HCT116 (cell line): ENCODE data around the gene NAA20. TPM values are rescaled to one million over a fixed set of nuclear protein-coding genes. Genes with fewer than 3 reads are reported as not detected.

Experiments
- ATAC-seq: fragments of 200-7000 bp; cut with Tn5 transposase; 2 replicates; pipeline ENCODE4 v1.9.1; 2020; ENCODE audit warnings: mild to moderate bottlenecking, moderate library complexity
- BruUV-seq: library from RNA; stranded (reverse); fragments of 400-500 nt; replicated peaks from 2 replicates; lab custom pipeline; 2021; lab: Mats Ljungman, UMichigan
- CTCF ChIA-PET: fragments of 300-600 bp; sonication (Branson Sonifier 250); formaldehyde crosslinking; loops from one replicate; lab custom pipeline; 2021; ENCODE audit warnings: antibody characterized with exemption; lab: Charles Lee
- POLR2A ChIA-PET: fragments of 300-600, 350-600 bp; sonication (Branson Sonifier 250); formaldehyde crosslinking; loops from one replicate; lab custom pipeline; 2021; ENCODE audit warnings: antibody characterized with exemption; lab: Charles Lee
- RAD21 ChIA-PET, 2 experiments: fragments of 300-600 bp; sonication (Branson Sonifier 250); formaldehyde crosslinking; loops; one replicate each; lab custom pipeline; 2023; ENCODE audit warnings: low total read pairs in 2 of 2; ENCODE audit not compliant: uncharacterized antibody in 2 of 2, unreplicated experiment in 2 of 2, low non-redundant PET in 1 of 2; lab: Charles Lee
- DNase-seq: peaks from one replicate; pipeline ENCODE4 v3.0.0-alpha.2; 2010; ENCODE audit warnings: low read depth, low spot score
- H2AFZ ChIP-seq: fragments of 200-600 bp; shearing (Covaris generic), sonication (generic); 2 replicates; pipeline ENCODE4 v1.6.1; 2017; ENCODE audit warnings: low read depth, mixed run types, mixed read lengths, antibody characterized with exemption, low read length; ENCODE audit not compliant: poor library complexity, severe bottlenecking
- H3K27ac ChIP-seq: 2 replicates; pipeline ENCODE4 v1.5.1; 2012; ENCODE audit warnings: low read depth, low read length
- H3K27me3 ChIP-seq: fragments of 200-600 bp; sonication (generic); 2 replicates; pipeline ENCODE4 v1.6.1; 2016; ENCODE audit warnings: mixed run types, low read length, mixed read lengths; ENCODE audit not compliant: insufficient read depth
- H3K36me3 ChIP-seq, 2 experiments: fragments of 200-500 bp in 1 of 2; fragments of 200-600 bp in 1 of 2; sonication (Bioruptor generic) in 1 of 2; sonication (generic) in 1 of 2; 2 replicates each; pipeline versions ENCODE4 v1.5.1 to v1.6.1; 2014 to 2016; ENCODE audit warnings: low read length in 2 of 2, inconsistent platforms in 1 of 2, mixed read lengths in 1 of 2, mixed run types in 1 of 2; ENCODE audit not compliant: insufficient read depth in 2 of 2, control insufficient read depth in 1 of 2
- H3K4me1 ChIP-seq, 2 experiments: fragments of 200-600 bp in 1 of 2; sonication (generic) in 1 of 2; 2 replicates each; pipeline versions ENCODE4 v1.5.1 to v1.6.1; 2012 to 2017; ENCODE audit warnings: low read length in 2 of 2, inconsistent platforms in 1 of 2, mild to moderate bottlenecking in 1 of 2, mixed read lengths in 1 of 2, mixed run types in 1 of 2, moderate library complexity in 1 of 2; ENCODE audit not compliant: insufficient read depth in 2 of 2, control insufficient read depth in 1 of 2
- H3K4me2 ChIP-seq: fragments of 200-600 bp; sonication (generic); 2 replicates; pipeline ENCODE4 v1.6.1; 2017; ENCODE audit warnings: mixed run types, low read length, mixed read lengths
- H3K4me3 ChIP-seq, 2 experiments: fragments of 200-600 bp in 1 of 2; sonication (generic) in 1 of 2; replicated peaks in 1 of 2; 2 replicates each; pipeline ENCODE4 v1.5.1; 2011 to 2016; ENCODE audit warnings: low read length in 2 of 2, control low read depth in 1 of 2, low read depth in 1 of 2, mild to moderate bottlenecking in 1 of 2, mixed read lengths in 1 of 2, mixed run types in 1 of 2
- H3K79me2 ChIP-seq: fragments of 200-600 bp; sonication (generic); 2 replicates; pipeline ENCODE4 v1.6.1; 2017; ENCODE audit warnings: mild to moderate bottlenecking, mixed run types, low read length, moderate library complexity, mixed read lengths; ENCODE audit not compliant: insufficient read depth
- H3K9ac ChIP-seq: fragments of 200-600 bp; sonication (generic); 2 replicates; pipeline ENCODE4 v1.6.1; 2016; ENCODE audit warnings: low read length, mixed read lengths
- H3K9me2 ChIP-seq: fragments of 200-600 bp; sonication (generic), shearing (Covaris generic); 2 replicates; pipeline ENCODE4 v1.6.1; 2017; ENCODE audit warnings: mixed run types, mild to moderate bottlenecking, moderate library complexity; ENCODE audit not compliant: insufficient read depth
- H3K9me3 ChIP-seq, 2 experiments: fragments of 200-500 bp in 1 of 2; fragments of 200-600 bp in 1 of 2; sonication (Bioruptor generic) in 1 of 2; sonication (generic) in 1 of 2; 2 replicates each; pipeline ENCODE4 v1.6.1; 2014 to 2017; ENCODE audit warnings: low read length in 2 of 2, mixed read lengths in 2 of 2, inconsistent platforms in 1 of 2, low read depth in 1 of 2, mild to moderate bottlenecking in 1 of 2, mixed run types in 1 of 2, moderate library complexity in 1 of 2; ENCODE audit not compliant: control insufficient read depth in 1 of 2, insufficient read depth in 1 of 2
- H4K20me1 ChIP-seq: fragments of 200-600 bp; sonication (generic), shearing (Covaris generic); 2 replicates; pipeline ENCODE4 v1.6.1; 2017; ENCODE audit warnings: mixed run types, mild to moderate bottlenecking, moderate library complexity; ENCODE audit not compliant: insufficient read depth
- CBX3 ChIP-seq: IDR thresholded peaks from 2 replicates; pipeline ENCODE4 v1.6.1; 2012; ENCODE audit warnings: low read depth
- CEBPB ChIP-seq: IDR thresholded peaks from 2 replicates; pipeline ENCODE4 v1.6.1; 2012; ENCODE audit warnings: low read depth
- EGR1 ChIP-seq: IDR thresholded peaks from 2 replicates; pipeline ENCODE4 v1.6.1; 2012; ENCODE audit warnings: low read depth
- ELF1 ChIP-seq: IDR thresholded peaks from 2 replicates; pipeline ENCODE4 v1.6.1; 2012; ENCODE audit warnings: low read depth, borderline replicate concordance
- EZH2 ChIP-seq: fragments of 200-600 bp; sonication (generic); IDR thresholded peaks from 2 replicates; pipeline ENCODE4 v1.6.1; 2017; ENCODE audit warnings: antibody characterized with exemption, mixed run types
- EZH2phosphoT487 ChIP-seq: fragments of 200-600 bp; IDR thresholded peaks from 2 replicates; pipeline ENCODE4 v1.6.1; 2018; ENCODE audit warnings: antibody characterized with exemption, borderline replicate concordance
- FOSL1 ChIP-seq: IDR thresholded peaks from 2 replicates; pipeline ENCODE4 v1.6.1; 2012; ENCODE audit warnings: low read depth
- JUND ChIP-seq: IDR thresholded peaks from 2 replicates; pipeline ENCODE4 v1.6.1; 2012
- POLR2A ChIP-seq: IDR thresholded peaks from 2 replicates; pipeline ENCODE4 v1.7.0; 2011; ENCODE audit warnings: borderline replicate concordance; ENCODE audit not compliant: insufficient read depth, insufficient read length; ENCODE audit errors: extremely low read depth
- POLR2AphosphoS5 ChIP-seq: IDR thresholded peaks from 2 replicates; pipeline ENCODE4 v1.6.1; 2011; ENCODE audit warnings: mild to moderate bottlenecking, low read depth, low read length, moderate library complexity
- RAD21 ChIP-seq: IDR thresholded peaks from 2 replicates; pipeline ENCODE4 v1.6.1; 2012; ENCODE audit warnings: low read depth, mild to moderate bottlenecking
- SIN3A ChIP-seq: IDR thresholded peaks from 2 replicates; pipeline ENCODE4 v1.6.1; 2012; ENCODE audit warnings: low read depth
- TCF7L2 ChIP-seq: IDR thresholded peaks from 2 replicates; pipeline ENCODE4 v1.7.0; 2011; ENCODE audit warnings: borderline replicate concordance, inconsistent platforms; ENCODE audit not compliant: insufficient read depth, insufficient read length; ENCODE audit errors: extremely low read depth
- YY1 ChIP-seq: IDR thresholded peaks from 2 replicates; pipeline ENCODE4 v1.6.1; 2011; ENCODE audit warnings: low read length, low read depth, moderate library complexity, mild to moderate bottlenecking; ENCODE audit not compliant: insufficient replicate concordance; ENCODE audit errors: extremely low read depth
- ZFX ChIP-seq: fragments of 450-650 bp; IDR thresholded peaks from 2 replicates; pipeline ENCODE4 v1.6.1; 2017
- ZNF274 ChIP-seq: fragments of 200-500 bp; sonication (Bioruptor generic); IDR thresholded peaks from 2 replicates; pipeline ENCODE4 v1.6.1; 2014; ENCODE audit warnings: mild to moderate bottlenecking, low read depth, low read length, inconsistent platforms
- intact Hi-C: fragments of 100-400 bp; cut with micrococcal nuclease; formaldehyde crosslinking; loops from 2 replicates; pipeline ENCODE4 v1.10.0; 2022
- total RNA-seq: library from RNA; stranded (reverse); gene quantifications from one replicate; pipeline ENCODE4 v1.2.1, GENCODE V29; 2021; ENCODE audit not compliant: unreplicated experiment
- TF ChIP-seq, protein P1 (sequence below): IDR thresholded peaks from 2 replicates; pipeline ENCODE4 v1.6.1; 2012
- TF ChIP-seq, protein P2 (sequence below): IDR thresholded peaks from 2 replicates; pipeline ENCODE4 v1.6.1; 2012; ENCODE audit warnings: low read depth
- TF ChIP-seq, protein P3 (sequence below): IDR thresholded peaks from 2 replicates; pipeline ENCODE4 v1.6.1; 2012
- TF ChIP-seq, protein P4 (sequence below), 3 experiments: fragments of 200-600 bp in 1 of 3; sonication (generic) in 1 of 3; IDR thresholded peaks in 2 of 3; conservative IDR thresholded peaks in 1 of 3; 2 replicates each; pipeline ENCODE4 v1.5.1; 2012 to 2017; ENCODE audit warnings: low read depth in 2 of 3, low read length in 2 of 3, antibody characterized with exemption in 1 of 3, borderline replicate concordance in 1 of 3, control low read depth in 1 of 3, mild to moderate bottlenecking in 1 of 3, mixed read lengths in 1 of 3, mixed run types in 1 of 3, moderate library complexity in 1 of 3; ENCODE audit not compliant: insufficient read depth in 1 of 3

Gene NAA20
- total RNA-seq, 1 experiment from 2014 or later: 71.5 TPM

DNA sequence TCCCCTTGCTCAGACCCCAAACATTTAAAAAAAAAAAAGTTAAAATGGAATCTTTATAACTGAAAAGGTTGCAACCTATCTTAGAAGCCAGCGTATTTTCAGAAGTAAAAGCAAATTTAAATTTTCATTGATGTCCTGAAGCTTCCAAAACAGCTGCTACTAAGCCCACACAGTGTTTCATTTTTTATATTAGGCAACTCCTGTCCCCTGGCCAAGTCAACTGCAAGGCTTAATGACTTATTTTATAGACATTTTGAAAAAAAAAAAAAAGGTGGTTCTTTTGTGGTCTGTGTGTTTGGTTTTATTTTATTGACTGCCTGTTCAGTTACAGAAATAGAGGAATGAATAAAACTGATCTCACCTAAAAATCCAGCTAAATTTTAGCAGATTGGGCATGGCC lies 48.2 kb downstream of the NAA20 start (continued):
- TF ChIP-seq SIN3A (no peak), EZH2phosphoT487 (no peak)

DNA sequence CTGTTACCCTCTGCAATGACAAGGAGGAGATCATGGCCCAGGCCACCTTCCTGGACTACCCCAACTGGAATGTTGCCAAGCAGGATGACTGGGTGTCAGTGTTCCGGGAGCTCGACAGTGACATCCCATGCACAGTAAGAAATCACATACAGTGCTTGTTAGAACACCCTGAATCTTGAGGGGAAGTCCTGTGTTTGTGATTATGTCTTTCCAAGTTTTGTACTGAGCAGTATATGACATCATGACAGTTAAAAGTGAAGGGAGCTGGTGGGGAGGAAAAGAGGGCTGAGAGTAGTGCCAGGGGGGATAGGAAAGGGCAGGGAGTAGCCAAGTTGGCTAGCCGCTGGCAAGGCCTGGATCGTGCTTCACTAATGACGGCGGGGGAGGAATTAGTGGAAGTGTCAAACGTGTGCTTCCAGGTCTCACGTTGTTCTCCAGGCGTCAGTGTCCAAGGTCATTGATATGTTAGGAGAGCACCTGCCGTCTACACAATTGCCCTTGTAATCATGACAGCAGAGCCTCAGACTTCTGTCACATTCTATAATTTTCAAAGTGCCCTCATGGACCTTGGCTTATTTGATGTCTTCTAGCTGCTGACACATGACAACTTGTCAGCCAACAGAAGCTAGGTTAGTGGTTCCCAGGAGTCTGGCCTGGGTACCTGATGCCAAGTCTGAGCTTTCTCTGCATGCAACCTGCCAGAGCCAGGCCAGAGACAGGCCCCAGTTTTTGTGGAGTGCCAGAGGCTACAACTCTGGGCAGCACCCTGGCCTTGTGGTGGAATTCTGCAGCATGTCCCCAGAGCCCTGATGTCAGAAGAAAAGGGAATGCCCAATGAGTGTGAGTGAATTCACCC lies 53.9 kb downstream of the NAA20 start:
- H3K9me2 ChIP-seq: no peaks in the 10 kb centered on the region
- H3K4me3 ChIP-seq: no peak overlapping the region
- ChIA-PET POLR2A (no interaction called here), CTCF (no interaction called here), RAD21 (no interaction called here)
- no peaks in the 10 kb centered on the region for H3K79me2 ChIP-seq
- H4K20me1 ChIP-seq: no peaks in the 10 kb centered on the region
- no peak overlapping the region for H3K27ac ChIP-seq
- no peaks in the 10 kb centered on the region for H3K36me3 ChIP-seq
- ATAC-seq (no peak), DNase-seq (no peak)
- H3K4me1 ChIP-seq: no peaks in the 10 kb centered on the region
- no peak overlapping the region for H2AFZ ChIP-seq
- H3K9me3 ChIP-seq: no peaks in the 10 kb centered on the region
- BruUV-seq: no TSS peak
- TF ChIP-seq TCF7L2: no peak
- TF ChIP-seq, protein P1, sequence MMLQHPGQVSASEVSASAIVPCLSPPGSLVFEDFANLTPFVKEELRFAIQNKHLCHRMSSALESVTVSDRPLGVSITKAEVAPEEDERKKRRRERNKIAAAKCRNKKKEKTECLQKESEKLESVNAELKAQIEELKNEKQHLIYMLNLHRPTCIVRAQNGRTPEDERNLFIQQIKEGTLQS: no peak
- TF ChIP-seq EGR1: no peak
- TF ChIP-seq, protein P2, sequence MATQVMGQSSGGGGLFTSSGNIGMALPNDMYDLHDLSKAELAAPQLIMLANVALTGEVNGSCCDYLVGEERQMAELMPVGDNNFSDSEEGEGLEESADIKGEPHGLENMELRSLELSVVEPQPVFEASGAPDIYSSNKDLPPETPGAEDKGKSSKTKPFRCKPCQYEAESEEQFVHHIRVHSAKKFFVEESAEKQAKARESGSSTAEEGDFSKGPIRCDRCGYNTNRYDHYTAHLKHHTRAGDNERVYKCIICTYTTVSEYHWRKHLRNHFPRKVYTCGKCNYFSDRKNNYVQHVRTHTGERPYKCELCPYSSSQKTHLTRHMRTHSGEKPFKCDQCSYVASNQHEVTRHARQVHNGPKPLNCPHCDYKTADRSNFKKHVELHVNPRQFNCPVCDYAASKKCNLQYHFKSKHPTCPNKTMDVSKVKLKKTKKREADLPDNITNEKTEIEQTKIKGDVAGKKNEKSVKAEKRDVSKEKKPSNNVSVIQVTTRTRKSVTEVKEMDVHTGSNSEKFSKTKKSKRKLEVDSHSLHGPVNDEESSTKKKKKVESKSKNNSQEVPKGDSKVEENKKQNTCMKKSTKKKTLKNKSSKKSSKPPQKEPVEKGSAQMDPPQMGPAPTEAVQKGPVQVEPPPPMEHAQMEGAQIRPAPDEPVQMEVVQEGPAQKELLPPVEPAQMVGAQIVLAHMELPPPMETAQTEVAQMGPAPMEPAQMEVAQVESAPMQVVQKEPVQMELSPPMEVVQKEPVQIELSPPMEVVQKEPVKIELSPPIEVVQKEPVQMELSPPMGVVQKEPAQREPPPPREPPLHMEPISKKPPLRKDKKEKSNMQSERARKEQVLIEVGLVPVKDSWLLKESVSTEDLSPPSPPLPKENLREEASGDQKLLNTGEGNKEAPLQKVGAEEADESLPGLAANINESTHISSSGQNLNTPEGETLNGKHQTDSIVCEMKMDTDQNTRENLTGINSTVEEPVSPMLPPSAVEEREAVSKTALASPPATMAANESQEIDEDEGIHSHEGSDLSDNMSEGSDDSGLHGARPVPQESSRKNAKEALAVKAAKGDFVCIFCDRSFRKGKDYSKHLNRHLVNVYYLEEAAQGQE: no peak
- TF ChIP-seq FOSL1: no peak
- no peak for TF ChIP-seq POLR2AphosphoS5
- TF ChIP-seq SIN3A: no peak
- TF ChIP-seq ELF1: no peak
- no peak for TF ChIP-seq EZH2
- TF ChIP-seq CEBPB: no peak
- TF ChIP-seq CBX3: no peak
- no peak for TF ChIP-seq YY1
- TF ChIP-seq, protein P3, sequence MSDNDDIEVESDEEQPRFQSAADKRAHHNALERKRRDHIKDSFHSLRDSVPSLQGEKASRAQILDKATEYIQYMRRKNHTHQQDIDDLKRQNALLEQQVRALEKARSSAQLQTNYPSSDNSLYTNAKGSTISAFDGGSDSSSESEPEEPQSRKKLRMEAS: no peak
- TF ChIP-seq ZFX: no peak
- TF ChIP-seq ZNF274: no peak
- TF ChIP-seq POLR2A: no peak
- no peak for TF ChIP-seq JUND
- no peak for TF ChIP-seq RAD21
- TF ChIP-seq, protein P4, sequence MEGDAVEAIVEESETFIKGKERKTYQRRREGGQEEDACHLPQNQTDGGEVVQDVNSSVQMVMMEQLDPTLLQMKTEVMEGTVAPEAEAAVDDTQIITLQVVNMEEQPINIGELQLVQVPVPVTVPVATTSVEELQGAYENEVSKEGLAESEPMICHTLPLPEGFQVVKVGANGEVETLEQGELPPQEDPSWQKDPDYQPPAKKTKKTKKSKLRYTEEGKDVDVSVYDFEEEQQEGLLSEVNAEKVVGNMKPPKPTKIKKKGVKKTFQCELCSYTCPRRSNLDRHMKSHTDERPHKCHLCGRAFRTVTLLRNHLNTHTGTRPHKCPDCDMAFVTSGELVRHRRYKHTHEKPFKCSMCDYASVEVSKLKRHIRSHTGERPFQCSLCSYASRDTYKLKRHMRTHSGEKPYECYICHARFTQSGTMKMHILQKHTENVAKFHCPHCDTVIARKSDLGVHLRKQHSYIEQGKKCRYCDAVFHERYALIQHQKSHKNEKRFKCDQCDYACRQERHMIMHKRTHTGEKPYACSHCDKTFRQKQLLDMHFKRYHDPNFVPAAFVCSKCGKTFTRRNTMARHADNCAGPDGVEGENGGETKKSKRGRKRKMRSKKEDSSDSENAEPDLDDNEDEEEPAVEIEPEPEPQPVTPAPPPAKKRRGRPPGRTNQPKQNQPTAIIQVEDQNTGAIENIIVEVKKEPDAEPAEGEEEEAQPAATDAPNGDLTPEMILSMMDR (IDR thresholded peaks at IDR 0.05 in 2 of 3, conservative IDR thresholded peaks at IDR 0.05 in 1 of 3; ENCODE audit: borderline replicate concordance in 1 of 3, insufficient read depth in 1 of 3, low read depth in 2 of 3, low read length in 2 of 3): no peak
- H3K4me2 ChIP-seq: no peak overlapping the region
- H3K9ac ChIP-seq: no peak overlapping the region
- no peaks in the 10 kb centered on the region for H3K27me3 ChIP-seq
- intact Hi-C loops: no loop called here
